BE2C (cell line): ENCODE results near the gene PBX1.
"Not testable (repeated sequence)": the region's sequence is repeated elsewhere in the genome, so short reads cannot be mapped to it uniquely, and the experiment has no call there.

Experiments used
- DNase-seq: peaks from one replicate; pipeline ENCODE4 v3.0.0-alpha.2; 2020
- H3K27me3 ChIP-seq: fragments of 250-450 bp; sonication (Bioruptor Pico); 2 replicates; pipeline ENCODE4 v1.5.1; 2020; ENCODE audit warnings: mild to moderate bottlenecking
- H3K36me3 ChIP-seq: fragments of 250-450 bp; sonication (Bioruptor Pico); 2 replicates; pipeline ENCODE4 v1.5.1; 2020; ENCODE audit warnings: mild to moderate bottlenecking
- H3K4me1 ChIP-seq: fragments of 250-450 bp; sonication (Bioruptor Pico); 2 replicates; pipeline ENCODE4 v1.5.1; 2020
- H3K4me3 ChIP-seq: 2 replicates; pipeline ENCODE4 v1.5.1; 2011; ENCODE audit warnings: low read depth, low read length
- H3K9me3 ChIP-seq: fragments of 250-450 bp; sonication (Bioruptor Pico); 2 replicates; pipeline ENCODE4 v1.5.1; 2020
- TF ChIP-seq, protein P1 (sequence below): IDR thresholded peaks from 2 replicates; pipeline ENCODE4 v1.5.1; 2012; ENCODE audit warnings: mild to moderate bottlenecking, low read depth, low read length

The PBX1 gene

GRCh38 chr1:164516591-164516990, 42.4 kb upstream of the PBX1 start:
- no peak overlapping the region for H3K4me3 ChIP-seq

DNA sequence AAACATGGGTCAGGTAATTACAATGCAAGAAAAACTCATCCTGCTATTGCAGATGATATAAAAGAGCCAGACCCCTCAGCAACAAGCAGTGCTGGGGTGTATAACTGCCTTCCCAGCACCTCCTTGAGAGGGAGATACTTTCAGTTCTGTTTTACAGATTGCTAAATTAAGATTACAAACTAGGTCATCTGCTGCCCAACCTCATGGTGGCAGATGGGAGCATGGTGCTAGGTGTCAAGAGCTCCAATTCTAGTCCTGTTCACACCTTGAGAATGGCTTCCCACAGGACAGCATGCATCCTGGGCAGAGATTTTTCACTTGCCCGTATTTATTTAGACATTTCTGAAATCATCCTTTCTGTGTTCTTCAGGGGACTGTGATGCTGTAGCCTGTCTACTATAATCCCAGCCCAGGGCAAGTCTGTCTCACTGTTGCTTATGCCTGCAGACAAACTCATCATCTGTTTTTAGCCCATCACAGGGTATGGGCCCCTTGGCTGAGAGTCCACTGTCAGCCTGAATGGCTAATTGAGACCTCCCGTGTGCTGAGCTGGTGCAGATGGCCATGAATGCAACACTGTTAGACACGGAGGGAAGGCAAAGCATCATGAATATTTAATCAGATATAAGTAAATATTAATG, 40.2 kb upstream of the PBX1 start:
- Histone ChIP-seq H3K4me3 (no peak overlapping the region), H3K36me3 (no peaks in the 10 kb centered on the region), H3K9me3 (no peaks in the 10 kb centered on the region), H3K27me3 (no peaks in the 10 kb centered on the region; the same call in 1 of the 2 replicates), H3K4me1 (no peaks in the 10 kb centered on the region)
- DNase-seq, result no peak
- TF ChIP-seq, protein P1, sequence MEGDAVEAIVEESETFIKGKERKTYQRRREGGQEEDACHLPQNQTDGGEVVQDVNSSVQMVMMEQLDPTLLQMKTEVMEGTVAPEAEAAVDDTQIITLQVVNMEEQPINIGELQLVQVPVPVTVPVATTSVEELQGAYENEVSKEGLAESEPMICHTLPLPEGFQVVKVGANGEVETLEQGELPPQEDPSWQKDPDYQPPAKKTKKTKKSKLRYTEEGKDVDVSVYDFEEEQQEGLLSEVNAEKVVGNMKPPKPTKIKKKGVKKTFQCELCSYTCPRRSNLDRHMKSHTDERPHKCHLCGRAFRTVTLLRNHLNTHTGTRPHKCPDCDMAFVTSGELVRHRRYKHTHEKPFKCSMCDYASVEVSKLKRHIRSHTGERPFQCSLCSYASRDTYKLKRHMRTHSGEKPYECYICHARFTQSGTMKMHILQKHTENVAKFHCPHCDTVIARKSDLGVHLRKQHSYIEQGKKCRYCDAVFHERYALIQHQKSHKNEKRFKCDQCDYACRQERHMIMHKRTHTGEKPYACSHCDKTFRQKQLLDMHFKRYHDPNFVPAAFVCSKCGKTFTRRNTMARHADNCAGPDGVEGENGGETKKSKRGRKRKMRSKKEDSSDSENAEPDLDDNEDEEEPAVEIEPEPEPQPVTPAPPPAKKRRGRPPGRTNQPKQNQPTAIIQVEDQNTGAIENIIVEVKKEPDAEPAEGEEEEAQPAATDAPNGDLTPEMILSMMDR, result no peak

More at GRCh38 chr1:164516591-164516990, 42.4 kb upstream of the PBX1 start:
- Histone ChIP-seq H3K9me3 (no peaks in the 10 kb centered on the region), H3K36me3 (no peaks in the 10 kb centered on the region), H3K4me1 (no peaks in the 10 kb centered on the region), H3K27me3 (no peaks in the 10 kb centered on the region; the same call in 1 of the 2 replicates)
- no peak for DNase-seq
- TF ChIP-seq, protein P1, result no peak

DNA sequence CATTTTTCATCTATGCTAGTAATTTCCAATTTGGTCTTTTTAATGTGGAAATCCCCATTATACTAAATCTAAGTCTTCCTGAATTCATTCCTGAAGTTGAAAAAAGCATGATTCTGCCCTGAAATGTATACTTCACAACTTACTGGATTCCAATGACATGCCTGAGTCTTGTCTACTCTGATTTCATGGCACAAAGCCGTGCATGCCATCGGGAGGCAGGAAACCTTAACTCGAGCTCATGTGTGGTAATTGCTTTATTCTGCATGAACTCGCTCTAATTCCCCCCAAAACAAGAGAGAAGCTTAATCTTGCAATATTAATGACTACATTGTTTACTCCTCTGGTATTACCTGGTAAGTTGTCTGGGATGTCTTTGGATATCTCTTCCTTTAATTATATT, 39.6 kb upstream of the PBX1 start:
- Histone ChIP-seq H3K36me3 (no peaks in the 10 kb centered on the region), H3K4me1 (no peaks in the 10 kb centered on the region), H3K9me3 (no peaks in the 10 kb centered on the region), H3K4me3 (no peak overlapping the region), H3K27me3 (no peaks in the 10 kb centered on the region; the same call in 1 of the 2 replicates)
- TF ChIP-seq, protein P1, result no peak
- no peak for DNase-seq

GRCh38 chr1:164524810-164525209, 34.2 kb upstream of the PBX1 start:
- no peak for DNase-seq
- TF ChIP-seq, protein P1, result no peak
- H3K9me3 ChIP-seq, result no peaks in the 10 kb centered on the region; the same call in 1 of the 2 replicates
- no peaks in the 10 kb centered on the region for H3K27me3 ChIP-seq
- no peaks in the 10 kb centered on the region for H3K36me3 ChIP-seq
- H3K4me3 ChIP-seq, result no peak overlapping the region
- H3K4me1 ChIP-seq, result no peaks in the 10 kb centered on the region

- Histone ChIP-seq H3K4me1 (no peaks in the 10 kb centered on the region), H3K36me3 (no peaks in the 10 kb centered on the region), H3K9me3 (no peaks in the 10 kb centered on the region), H3K27me3 (no peaks in the 10 kb centered on the region; the same call in 1 of the 2 replicates), H3K4me3 (no peak overlapping the region)
- TF ChIP-seq, protein P1, result no peak
- DNase-seq, result no peak
These were observed 23.9 kb upstream of the PBX1 start for GRCh38 chr1:164534863-164535610.

DNA sequence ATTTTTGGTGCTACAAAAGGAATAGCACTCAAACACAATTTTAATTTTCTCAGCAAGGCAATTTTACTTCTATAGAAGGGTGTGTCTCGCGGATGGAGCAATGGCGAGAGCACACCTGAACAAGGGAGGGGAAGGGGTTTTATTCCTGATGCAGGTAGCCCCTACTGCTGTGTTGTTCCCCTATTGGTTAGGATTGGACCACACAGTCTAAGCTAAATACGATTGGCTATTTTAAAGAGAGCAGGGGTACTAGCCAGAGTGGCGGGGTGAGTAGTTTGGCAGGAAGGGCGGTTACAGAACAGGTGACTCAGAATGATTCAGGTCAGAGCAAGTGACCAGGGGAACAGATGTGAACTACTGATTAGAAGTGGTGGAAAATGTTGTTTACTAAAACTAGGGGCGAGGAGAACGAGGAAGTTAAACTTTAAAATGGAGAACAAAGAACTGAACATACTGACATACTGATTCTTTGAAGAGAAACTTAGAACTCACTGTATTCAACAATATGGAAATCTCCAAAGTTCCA, 6.5 kb upstream of the PBX1 start:
- not testable (repeated sequence) for H3K27me3 ChIP-seq, H3K9me3 ChIP-seq, H3K36me3 ChIP-seq, DNase-seq, H3K4me1 ChIP-seq, H3K4me3 ChIP-seq
